ENCODE data around the gene GNAQ.

GNAQ gene

GRCh38 chr9:77771171-77771570 lies 260.4 kb downstream of the GNAQ start:
- TF ChIP-seq CREB1 (IDR thresholded peaks at IDR 0.05; ENCODE audit: low read depth) = no peak
- no peak for TF ChIP-seq EGR1 (IDR thresholded peaks at IDR 0.05)
- no peak for TF ChIP-seq NFIC (IDR thresholded peaks at IDR 0.05)
- TF ChIP-seq, protein P1, sequence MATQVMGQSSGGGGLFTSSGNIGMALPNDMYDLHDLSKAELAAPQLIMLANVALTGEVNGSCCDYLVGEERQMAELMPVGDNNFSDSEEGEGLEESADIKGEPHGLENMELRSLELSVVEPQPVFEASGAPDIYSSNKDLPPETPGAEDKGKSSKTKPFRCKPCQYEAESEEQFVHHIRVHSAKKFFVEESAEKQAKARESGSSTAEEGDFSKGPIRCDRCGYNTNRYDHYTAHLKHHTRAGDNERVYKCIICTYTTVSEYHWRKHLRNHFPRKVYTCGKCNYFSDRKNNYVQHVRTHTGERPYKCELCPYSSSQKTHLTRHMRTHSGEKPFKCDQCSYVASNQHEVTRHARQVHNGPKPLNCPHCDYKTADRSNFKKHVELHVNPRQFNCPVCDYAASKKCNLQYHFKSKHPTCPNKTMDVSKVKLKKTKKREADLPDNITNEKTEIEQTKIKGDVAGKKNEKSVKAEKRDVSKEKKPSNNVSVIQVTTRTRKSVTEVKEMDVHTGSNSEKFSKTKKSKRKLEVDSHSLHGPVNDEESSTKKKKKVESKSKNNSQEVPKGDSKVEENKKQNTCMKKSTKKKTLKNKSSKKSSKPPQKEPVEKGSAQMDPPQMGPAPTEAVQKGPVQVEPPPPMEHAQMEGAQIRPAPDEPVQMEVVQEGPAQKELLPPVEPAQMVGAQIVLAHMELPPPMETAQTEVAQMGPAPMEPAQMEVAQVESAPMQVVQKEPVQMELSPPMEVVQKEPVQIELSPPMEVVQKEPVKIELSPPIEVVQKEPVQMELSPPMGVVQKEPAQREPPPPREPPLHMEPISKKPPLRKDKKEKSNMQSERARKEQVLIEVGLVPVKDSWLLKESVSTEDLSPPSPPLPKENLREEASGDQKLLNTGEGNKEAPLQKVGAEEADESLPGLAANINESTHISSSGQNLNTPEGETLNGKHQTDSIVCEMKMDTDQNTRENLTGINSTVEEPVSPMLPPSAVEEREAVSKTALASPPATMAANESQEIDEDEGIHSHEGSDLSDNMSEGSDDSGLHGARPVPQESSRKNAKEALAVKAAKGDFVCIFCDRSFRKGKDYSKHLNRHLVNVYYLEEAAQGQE (IDR thresholded peaks at IDR 0.05; ENCODE audit: low read depth) = no peak
- no peak for TF ChIP-seq CEBPB (IDR thresholded peaks at IDR 0.05)
- no peak for TF ChIP-seq YY1 (IDR thresholded peaks at IDR 0.05; ENCODE audit: low read depth)

- TF ChIP-seq TAF1 (IDR thresholded peaks at IDR 0.05; ENCODE audit: low read depth) = no peak
These were observed 261.3 kb downstream of the GNAQ start for GRCh38 chr9:77770340-77770739.

DNA sequence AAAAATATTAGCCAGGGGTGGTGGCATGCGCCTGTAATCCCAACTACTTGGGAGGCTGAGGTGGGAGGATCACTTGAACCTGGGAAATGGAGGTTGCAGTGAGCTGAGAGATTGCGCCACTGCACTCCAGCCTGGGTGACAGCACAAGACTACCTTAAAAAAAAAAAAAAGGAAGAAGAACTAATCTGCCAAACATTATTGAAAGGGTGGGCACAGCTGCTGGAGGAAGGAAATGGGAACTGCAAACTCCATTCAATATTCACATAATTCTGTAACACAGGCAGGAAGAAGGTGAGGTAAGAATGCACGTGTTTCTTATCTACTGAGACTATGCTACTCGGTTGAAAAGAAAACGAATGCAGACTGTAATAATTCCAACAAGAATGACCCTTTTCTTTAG lies 262.4 kb downstream of the GNAQ start:
- TF ChIP-seq TEAD4 (IDR thresholded peaks at IDR 0.05) (no peak), ZBTB7A (IDR thresholded peaks at IDR 0.05; ENCODE audit: low read depth) (no peak), CREB1 (IDR thresholded peaks at IDR 0.05; ENCODE audit: low read depth) (no peak), EGR1 (IDR thresholded peaks at IDR 0.05) (no peak), YY1 (IDR thresholded peaks at IDR 0.05; ENCODE audit: low read depth) (no peak), TAF1 (IDR thresholded peaks at IDR 0.05; ENCODE audit: low read depth) (no peak), FOXM1 (IDR thresholded peaks at IDR 0.05; ENCODE audit: borderline replicate concordance, low read depth) (no peak)
- TF ChIP-seq, protein P1 (IDR thresholded peaks at IDR 0.05; ENCODE audit: low read depth) = no peak
- TF ChIP-seq, protein P2, sequence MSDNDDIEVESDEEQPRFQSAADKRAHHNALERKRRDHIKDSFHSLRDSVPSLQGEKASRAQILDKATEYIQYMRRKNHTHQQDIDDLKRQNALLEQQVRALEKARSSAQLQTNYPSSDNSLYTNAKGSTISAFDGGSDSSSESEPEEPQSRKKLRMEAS (IDR thresholded peaks at IDR 0.05) = no peak

DNA sequence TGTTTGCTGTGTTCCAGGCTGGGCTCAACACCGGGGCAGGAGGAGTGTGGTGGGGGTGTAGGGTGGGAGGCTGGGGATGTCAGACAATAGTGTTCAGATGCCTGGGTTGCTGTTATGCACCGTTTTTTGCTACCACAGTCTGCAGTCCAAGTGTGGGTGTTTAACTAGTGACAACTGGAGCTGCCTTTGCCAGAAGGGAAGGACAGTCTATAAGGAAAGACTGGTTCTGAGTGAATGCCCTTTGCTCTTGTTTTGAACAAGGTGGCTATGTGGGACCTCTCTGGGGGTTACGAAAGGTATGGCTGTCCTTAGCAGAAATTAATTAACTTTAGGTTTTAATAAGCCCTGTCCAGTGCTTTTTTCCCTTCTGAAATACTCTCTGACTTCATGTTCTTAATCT lies 265.0 kb downstream of the GNAQ start:
- no peak for TF ChIP-seq YY1 (IDR thresholded peaks at IDR 0.05; ENCODE audit: low read depth)
- TF ChIP-seq TAF1 (IDR thresholded peaks at IDR 0.05; ENCODE audit: low read depth) = no peak
- TF ChIP-seq, protein P2 (IDR thresholded peaks at IDR 0.05) = no peak
- no peak for TF ChIP-seq ZBTB7A (IDR thresholded peaks at IDR 0.05; ENCODE audit: low read depth)
- TF ChIP-seq EP300 (IDR thresholded peaks at IDR 0.05; ENCODE audit: borderline replicate concordance) = no peak
- TF ChIP-seq EGR1 (IDR thresholded peaks at IDR 0.05) = no peak
- TF ChIP-seq USF1 (IDR thresholded peaks at IDR 0.05) = no peak
- TF ChIP-seq NFIC (IDR thresholded peaks at IDR 0.05) = no peak
- TF ChIP-seq CREB1 (IDR thresholded peaks at IDR 0.05; ENCODE audit: low read depth) = no peak

GRCh38 chr9:77765781-77766259 lies 265.8 kb downstream of the GNAQ start:
- TF ChIP-seq, protein P2 (IDR thresholded peaks at IDR 0.05) = no peak
- TF ChIP-seq ZBTB7A (IDR thresholded peaks at IDR 0.05; ENCODE audit: low read depth) (no peak), FOXM1 (IDR thresholded peaks at IDR 0.05; ENCODE audit: borderline replicate concordance, low read depth) (no peak), CREB1 (IDR thresholded peaks at IDR 0.05; ENCODE audit: low read depth) (no peak), CEBPB (IDR thresholded peaks at IDR 0.05) (no peak), NFIC (IDR thresholded peaks at IDR 0.05) (no peak), EP300 (IDR thresholded peaks at IDR 0.05; ENCODE audit: borderline replicate concordance) (no peak), EGR1 (IDR thresholded peaks at IDR 0.05) (no peak), USF1 (IDR thresholded peaks at IDR 0.05) (no peak), TEAD4 (IDR thresholded peaks at IDR 0.05) (no peak), RAD21 (IDR thresholded peaks at IDR 0.05; ENCODE audit: low read depth) (no peak)
- TF ChIP-seq, protein P1 (IDR thresholded peaks at IDR 0.05; ENCODE audit: low read depth) = no peak

Measured in Ishikawa (cell line).